ENCODE results near the gene ATP6V0D1.
"Not testable (repeated sequence)": the region's sequence is repeated elsewhere in the genome, so short reads cannot be mapped to it uniquely, and the experiment has no call there.

Gene ATP6V0D1

DNA sequence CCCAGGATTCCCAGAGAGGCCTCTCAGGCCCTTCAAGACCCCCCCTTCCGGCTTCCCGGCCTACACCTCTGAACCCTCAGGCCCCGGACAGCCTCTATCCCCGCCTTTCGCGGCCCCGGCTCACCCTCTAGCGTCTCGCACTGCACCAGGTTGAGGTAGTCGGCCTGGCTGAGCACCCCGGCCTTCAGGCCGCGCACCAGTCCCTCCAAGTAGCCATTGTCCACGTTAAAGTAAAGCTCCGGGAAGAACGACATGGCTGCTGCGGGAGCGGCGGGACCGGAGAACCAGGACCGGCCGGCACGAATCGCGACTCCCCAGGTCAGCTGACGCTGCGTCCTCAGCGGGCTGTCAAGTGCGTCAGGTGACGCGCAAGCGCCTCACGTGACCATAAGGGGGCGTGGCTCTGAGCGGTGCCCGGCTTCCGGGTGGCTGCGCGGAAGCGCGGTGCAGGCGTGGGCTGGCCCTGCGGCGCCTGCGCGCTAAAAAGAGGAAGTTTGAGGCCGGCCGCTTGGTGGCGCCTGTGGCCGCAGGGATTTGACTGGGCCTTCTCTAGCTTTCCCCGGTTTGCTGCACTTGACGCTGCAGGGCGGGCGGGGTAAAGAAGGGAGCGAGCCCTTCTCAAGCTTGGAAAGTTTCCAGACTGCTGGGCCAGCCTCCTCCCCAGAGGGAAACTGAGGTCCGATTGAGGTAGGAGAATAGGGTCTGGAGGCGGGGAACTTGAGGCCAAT, at the start of gene ATP6V0D1:
Gene ATP6V0D1, minus strand, starts transcription at position 325 of the 728 bp plus-strand sequence. Its CDS starts 71 bp downstream, at position 254.
- FAIRE-seq (peak; percentile 91), DNase-seq (ENCODE audit: insufficient read length, low spot score) (peak; percentile 99)

DNA sequence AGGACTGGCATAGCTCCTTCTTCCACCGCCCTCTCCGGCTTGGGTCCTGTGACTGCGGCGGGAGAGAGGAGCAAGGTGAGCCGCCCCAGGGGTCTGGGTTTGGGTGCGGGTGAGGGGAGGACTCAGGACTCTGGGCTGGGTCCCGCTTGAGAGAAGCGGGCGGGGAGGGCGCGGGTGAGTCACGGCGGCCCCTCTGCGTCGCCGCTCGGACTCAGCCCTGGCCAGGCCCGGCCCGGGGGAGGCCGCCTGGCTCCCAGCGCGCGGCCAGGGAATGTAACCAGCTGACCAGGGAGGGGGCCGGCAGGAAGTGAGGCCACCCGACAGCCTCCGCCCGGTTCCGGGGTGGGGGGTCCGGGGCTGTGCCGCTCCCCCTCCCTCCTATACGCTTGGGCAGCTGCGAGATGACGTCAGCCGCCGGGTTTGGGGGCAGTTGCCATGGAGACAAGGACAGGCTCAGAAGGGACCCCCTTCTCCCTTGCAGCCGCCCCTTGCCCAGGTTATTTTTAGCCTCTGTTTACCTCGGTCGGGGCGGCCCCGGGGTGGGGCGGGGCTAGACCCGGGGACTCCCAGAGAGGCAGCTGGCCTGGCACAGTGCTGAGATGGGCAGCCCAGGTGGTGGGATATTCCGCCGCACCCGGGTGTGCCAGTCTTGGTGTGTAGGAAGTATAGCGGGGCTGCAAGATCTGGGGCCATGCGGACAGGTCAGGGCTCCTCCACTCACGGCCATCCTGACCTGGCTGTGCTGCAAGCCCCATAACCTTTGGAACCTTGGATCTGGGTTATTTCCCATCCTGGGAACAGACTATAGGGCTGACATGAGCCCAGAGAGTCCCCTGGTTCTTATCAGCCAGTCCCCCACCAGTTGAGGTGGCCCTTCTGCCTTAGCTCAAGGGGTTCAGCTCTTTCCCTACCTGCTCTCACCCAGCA, 49.3 kb upstream of the ATP6V0D1 start:
- FAIRE-seq: peak; percentile 69
- peak; percentile 77 for DNase-seq (ENCODE audit: insufficient read length, low spot score)

DNA sequence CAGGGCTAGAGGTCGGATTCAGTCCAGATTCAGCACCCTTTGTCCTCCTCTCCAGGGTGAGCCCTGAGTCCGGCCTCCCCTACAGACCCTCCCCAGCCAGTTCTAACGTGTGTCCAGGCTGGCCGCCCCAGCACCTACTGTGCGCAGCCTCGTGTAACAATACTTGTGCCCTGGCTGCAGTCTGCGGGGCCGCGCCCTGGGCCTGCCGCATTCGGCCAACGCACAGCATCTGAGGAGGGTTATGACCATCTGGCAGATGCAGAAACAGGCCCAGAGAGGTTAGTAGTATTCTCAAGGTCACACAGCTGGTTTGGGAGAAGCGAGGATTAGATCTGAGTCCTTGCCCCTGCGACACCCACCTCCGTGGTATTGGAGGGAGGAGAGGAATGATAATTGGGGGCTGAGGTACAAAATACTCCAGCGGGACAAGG, 48.6 kb upstream of the ATP6V0D1 start:
- no peak for DNase-seq (ENCODE audit: insufficient read length, low spot score)
- no peak for FAIRE-seq

DNA sequence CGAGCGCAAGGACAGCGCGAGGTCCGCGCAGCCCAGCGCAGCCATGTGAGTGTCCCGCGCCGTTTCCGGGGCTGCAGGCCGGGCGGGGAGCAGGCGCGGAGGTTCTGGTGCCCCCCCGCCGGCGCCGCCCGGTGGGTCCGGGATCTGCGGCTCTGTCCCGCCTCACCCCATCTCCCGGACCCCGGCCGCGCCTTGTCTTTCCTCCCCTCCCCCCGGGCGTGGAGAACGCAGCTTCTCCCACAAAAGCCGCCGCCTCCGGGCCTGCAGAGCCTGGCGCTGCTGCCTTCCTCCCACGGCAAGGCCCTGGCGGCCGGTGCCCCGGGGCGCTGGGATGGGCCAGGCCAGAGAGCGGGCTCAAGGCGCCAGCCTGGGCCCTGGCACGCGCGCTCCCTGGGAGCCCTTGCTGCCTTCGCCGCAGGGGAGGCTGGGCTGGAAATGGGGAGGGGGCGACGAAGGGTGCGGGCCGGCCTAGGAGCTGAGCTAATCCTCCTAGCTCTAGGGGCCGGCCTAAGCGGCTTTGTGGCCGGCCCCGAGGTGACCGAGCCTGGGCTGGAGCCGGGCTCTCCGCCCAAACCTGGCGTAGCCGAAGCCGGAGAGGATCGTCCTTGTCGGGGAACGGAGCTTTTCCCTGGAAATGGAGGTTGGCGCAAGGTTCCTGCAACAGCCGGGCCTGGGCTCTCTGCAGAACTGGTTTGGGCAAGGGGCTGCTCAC, 48.1 kb upstream of the ATP6V0D1 start:
- FAIRE-seq (no peak), DNase-seq (ENCODE audit: insufficient read length, low spot score) (no peak)

DNA sequence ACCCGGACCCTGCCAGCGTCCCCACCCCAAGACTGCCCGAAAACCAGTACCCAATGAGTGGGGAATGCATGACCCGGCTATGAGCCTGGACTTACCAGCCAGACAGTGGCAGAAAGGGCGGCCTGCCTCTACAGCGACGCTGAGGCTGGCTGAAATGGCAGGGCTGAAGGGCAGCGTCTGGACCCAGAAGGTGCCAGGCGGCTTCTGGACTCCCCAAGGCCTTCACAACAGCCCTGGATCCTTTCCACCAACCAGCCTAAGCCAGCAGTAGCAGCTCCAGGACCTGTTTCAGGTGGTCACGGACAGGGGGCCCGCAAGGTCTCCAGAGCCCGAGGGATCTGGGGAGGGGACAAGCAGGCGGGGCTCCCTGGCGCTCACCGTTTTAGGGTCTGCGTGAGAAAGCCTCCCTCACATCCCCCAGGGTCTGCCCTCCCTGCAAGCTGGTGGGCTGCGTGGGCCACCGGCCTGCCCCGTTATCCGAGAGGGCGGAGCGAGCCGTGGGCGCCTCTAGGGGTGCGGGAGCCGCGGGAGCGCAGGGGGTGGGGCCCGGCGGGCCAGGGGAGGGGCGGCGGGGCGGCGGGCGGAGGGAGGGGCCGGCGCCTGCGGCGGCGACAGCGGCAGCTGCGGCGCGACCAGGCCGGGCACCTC, 47.4 kb upstream of the ATP6V0D1 start, which contains the start of gene RIPOR1:
Gene RIPOR1, plus strand, starts transcription at position 608 of the 648 bp plus-strand sequence. CDS start 9,618 bp downstream, outside the sequence.
- FAIRE-seq (no peak), DNase-seq (ENCODE audit: insufficient read length, low spot score) (no peak)

DNA sequence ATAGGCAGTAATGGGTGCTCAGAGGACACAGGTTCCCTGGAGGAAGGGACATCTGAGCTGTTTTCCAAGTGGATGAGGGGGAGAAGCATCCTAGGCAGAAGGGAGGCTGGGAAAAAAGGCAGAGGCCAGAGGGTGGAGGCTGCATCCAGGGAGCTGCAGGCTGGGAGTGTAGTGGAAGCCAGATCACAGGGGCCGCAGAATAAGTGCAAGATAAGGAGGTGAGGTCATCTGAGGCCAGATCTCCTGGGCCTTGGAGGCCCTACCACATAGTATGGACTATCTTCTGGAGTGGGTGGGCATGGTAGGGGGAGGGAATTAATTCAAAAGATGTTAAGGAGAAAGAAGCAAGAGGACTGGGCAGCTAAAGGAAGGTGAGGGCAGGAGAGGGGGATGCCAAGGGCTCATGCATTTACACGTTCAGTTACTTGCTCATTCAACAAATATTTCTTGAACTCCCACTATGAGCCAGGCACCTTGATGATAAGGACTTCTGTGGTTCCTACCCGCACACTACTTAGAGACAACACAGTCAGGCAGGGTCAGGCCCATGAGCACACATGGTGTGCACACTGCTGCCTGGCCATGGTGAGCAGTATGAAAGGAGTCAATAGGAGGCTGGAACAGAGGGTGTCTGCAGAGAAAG, 45.3 kb upstream of the ATP6V0D1 start:
- DNase-seq (ENCODE audit: insufficient read length, low spot score) (no peak), FAIRE-seq (peak; percentile 69)

DNA sequence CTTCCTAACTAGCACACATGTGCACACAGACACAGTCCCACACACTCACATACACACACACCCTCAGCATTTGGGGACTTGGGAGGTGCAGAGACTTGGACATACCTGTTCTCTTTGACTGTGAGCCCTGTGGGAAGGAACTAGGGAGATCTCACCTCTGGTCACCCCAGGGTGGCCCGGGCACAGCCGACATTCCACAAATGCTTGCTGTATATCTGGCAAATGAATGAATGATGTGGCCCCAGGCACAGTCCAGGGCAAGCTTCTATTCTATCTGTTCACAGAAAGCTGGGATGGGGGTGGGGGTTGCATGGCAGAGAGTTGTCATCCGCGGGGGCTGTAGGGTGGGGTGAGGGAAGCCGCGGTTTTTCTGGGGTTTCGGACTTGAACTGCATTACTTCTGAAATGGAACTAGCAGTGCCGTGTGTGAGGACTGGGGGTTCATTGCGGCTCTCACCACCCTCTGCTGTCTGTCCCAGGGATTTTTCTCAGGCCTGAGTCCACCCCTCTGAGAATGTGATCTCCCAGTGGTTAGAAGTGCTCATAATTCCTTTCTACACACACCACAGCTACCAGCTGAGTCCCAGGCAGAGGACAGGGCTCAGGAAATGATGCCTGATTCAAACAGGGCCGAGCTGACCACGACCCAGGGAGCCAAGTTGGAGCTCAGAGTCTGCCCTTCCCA, 44.4 kb upstream of the ATP6V0D1 start:
- DNase-seq (ENCODE audit: insufficient read length, low spot score): no peak
- FAIRE-seq: peak; percentile 59

DNA sequence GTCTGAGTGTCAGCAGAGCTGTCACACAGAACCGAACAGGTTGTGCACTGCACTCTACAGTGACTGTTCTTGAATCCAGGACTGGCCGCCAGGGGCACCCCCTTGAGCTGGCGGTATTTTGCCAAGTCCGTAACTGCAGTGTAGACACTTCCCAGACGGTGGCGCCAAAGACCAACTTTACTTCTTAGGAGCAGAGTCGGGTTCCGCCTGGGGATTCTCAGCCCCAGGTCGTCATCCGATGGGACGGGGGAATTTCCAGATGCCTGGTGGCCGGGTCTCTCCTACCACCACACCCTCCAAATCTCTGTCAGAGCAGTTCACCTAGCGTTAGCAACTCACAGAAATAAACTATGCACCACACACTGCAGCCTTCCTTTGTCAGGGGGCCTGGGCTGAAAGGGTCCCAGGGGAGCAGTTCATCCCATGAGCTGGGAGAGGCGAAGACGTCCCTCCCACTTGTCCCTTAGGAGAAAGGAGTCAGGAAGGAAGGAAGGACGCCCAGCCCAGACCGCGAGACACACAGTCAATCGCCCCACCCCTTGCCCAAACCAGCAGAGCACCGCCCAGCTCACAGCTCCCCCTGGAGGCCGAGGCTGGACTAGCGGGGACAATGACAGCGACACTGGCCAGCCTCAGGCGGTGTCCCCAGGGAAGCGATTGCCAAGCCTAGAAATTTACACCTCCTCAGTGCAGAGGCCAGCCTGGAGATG, 40.3 kb upstream of the ATP6V0D1 start:
- peak; percentile 96 for FAIRE-seq

DNA sequence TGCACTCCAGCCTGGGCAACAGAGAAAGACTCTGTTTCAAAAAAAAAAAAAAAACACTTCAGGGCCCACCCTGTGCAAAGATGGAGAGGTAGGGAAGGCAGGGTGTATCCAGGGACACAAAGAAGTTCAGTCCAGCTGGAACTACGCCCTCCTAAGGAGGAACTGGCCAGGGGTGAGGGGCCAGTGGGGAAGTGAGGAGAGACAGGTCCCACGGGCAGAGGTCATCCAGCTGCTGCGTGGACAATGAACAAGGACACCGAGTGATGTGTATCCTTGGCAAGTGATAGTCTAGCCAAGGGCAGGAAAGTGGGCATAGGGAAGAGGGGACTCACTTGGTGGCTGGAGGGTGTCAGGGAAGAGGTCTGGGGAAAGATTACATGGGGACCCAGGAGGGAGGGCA, 38.3 kb upstream of the ATP6V0D1 start:
- no peak for FAIRE-seq
- no peak for DNase-seq (ENCODE audit: insufficient read length, low spot score)

More for the DNA sequence above, 40.3 kb upstream of the ATP6V0D1 start:
- DNase-seq (ENCODE audit: insufficient read length, low spot score): peak; percentile 92

DNA sequence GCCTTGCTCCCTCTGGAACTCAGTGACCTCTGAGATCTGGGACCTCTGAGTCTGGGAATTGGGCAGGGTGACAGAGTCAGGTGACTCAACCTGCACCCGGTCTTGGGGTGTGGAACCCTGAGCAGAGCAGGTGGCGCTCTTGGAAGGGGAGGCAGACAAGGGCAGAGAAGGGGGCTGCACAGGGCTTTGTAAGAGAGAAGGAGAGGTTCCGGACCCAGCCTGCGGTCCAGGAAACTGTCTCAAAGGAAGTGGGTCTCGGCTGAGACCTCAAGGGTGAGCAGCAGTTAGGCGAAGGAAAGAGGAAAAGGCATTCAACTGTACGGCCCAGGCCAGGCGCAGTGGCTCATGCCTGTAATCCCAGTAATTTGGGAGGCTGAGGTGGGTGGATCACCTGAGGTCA, 37.7 kb upstream of the ATP6V0D1 start:
- FAIRE-seq: no peak
- DNase-seq (ENCODE audit: insufficient read length, low spot score): no peak

DNA sequence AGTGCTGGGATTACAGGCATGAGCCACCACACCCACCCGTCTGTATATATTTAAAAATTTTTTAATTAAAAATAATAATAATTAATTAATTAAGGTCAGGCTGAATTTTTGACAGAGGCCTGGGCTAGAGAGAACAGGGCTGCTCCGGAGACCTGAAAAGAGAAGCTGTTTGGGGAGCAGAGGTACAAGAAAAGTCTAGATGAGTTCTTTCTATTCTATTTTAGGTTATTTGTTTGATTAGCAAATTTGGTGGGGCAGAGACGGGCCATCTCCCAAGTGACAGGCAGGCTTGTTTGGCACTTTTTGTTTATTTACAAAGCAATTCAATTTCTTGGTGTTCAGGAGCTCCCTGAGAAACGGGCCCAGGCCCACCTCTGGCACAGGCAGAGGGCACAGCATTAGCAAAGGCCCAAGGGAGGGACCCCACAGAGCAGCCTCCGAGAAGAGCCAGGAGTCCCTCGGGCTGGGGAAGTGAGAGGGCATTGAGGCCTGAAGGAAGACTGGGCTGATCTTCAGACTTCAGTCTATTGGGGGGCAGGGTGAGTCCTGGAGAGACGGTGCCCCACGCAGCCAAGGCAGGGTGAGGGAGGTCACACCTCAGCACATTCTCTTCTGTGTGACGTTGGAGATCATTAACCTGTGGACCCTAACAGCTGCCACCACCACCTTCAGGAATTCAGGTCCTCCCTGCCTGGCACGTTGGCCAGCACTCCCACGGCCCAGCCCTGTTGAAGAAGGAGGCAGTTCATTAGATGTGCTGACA, 36.9 kb upstream of the ATP6V0D1 start:
- DNase-seq (ENCODE audit: insufficient read length, low spot score): no peak
- no peak for FAIRE-seq

DNA sequence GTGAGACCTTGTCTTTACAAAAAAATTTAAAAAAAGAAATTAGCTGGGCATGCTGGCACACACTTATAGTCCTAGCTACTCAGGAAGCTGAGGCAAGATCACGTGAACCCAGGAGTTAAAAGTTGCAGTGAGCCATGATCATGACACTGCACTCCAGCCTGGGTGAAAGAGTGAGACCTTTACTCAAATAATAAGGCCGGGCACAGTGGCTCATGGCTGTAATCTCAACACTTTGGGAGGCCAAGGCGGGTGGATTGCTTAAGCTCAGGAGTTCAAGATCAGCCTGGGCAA, 36.1 kb upstream of the ATP6V0D1 start:
- no peak for DNase-seq (ENCODE audit: insufficient read length, low spot score)
- no peak for FAIRE-seq

DNA sequence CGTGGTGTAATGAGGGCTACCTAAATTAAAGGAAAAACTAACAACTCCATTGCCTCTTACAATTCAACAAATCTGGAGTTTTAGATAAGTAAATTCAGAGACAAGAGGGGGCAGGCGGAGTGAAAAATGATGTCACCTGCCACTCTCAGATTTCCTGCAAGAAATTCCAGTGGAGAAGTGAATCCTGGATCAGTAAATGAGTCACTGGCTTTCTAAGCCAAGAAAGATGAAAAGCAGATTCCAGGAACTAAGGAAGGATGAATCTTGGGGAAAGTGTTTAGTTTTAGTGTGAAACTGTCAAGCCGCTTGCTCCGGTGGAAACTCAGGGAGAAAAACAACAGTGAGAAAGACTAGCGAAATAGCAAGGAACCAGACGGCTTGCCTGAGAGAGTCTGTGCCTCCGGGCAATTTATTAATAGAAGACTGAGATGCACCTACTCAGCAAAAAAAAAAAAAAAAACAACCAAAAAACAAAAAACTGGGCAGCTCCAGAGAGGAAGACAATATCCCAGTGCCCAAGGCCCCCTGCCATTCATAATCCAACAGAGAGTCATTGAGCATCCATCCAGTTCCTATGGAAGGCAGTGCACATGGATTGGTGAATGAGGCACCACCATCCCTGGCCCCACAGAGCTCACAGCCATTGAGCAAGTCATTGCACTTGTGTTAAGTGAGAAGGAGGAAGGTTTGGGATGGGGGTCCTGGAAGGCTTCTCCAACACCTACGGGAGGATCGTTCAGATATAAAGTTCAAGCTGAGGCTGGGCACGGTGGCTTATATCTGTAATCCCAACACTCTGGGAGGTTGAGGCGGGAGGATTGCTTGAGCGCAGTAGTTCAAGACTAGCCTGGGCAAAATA, 35.6 kb upstream of the ATP6V0D1 start:
- no peak for FAIRE-seq

DNA sequence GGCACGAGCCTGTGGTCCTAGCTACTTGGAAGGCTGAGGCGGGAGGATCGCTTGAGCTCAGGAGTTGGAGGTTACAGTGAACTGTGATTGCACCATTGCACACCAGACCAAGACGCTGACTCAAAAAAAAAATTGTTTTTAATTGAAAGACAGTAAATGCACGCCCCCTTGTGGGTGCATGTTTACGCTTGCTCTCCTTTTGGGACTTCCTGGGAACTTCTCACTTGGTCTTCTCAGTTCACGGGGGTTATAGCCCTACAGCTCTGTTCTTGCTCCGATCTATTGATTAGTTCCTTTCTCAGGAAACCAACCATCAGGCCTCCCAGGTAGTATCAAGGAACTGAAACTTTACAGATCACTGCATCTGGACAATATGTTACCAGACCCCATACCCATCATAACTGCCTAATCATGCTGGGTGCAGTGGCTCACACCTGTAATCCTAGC, 33.4 kb upstream of the ATP6V0D1 start:
- DNase-seq (ENCODE audit: insufficient read length, low spot score) (no peak), FAIRE-seq (peak; percentile 38)

More for the DNA sequence above, 35.6 kb upstream of the ATP6V0D1 start:
- peak; percentile 82 for DNase-seq (ENCODE audit: insufficient read length, low spot score)

DNA sequence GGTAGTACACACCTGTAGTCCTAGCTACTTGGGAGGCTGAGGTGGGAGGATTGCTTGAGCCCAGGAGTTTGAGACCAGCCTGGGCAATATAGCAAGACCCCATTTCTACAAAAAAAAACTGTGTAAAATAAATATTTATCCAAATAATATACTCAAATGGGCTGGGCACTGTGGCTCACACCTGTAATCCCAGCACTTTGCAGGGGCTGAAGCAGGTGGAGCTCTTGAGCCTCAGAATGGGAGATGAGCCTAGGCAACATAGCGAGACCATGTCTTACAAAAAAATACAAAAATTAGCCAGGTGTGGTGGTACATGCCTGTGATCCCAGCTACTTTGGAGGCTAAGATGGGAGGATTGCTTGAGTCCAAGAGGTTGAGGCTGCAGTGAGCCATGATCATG, 32.9 kb upstream of the ATP6V0D1 start:
- DNase-seq (ENCODE audit: insufficient read length, low spot score); FAIRE-seq: not testable (repeated sequence)

DNA sequence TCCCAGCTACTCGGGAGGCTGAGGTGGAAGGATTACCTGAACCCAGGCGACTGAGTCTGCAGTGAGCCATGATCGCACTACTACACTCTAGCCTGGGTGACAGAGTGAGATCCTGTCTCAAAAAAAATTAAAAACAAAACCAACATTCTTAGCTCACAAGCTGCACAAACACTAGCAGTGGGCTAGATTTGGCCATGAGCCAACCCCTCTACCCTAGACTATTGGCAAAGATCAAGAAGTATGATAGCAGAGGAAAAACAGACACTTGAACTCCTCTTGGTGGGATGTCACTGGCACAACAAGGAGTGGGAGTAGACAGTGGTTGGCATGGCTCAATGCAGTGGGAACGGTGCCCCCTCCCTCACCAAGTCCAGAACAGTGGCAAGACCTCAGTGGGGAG, 28.1 kb upstream of the ATP6V0D1 start:
- FAIRE-seq (no peak), DNase-seq (ENCODE audit: insufficient read length, low spot score) (no peak)

DNA sequence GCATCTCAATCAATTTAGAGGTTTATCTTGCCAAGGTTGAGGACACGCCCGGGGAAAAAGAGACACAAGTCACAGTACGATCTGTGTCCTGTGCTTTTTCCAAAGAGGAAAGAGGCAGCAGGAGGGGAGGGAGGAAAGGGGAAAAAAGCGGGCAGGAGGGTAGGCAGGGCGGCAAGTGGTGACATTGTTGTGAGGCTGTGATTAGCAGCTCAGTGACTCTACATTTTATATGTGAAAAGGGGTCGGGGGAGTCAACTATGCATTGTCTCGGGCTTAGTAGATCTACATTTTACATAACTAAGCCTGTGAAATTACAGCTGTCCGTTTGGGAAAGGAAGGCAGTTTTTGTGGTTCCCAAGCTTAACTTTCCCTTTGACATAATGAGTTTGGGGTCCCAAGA, 25.5 kb upstream of the ATP6V0D1 start:
- DNase-seq (ENCODE audit: insufficient read length, low spot score): no peak
- FAIRE-seq: no peak

All from HTR-8/SVneo (cell line).